Rectal smooth muscle tissue (tissue), 1 donor: ENCODE measurements around the gene NDUFAF8.

Experiments
- H3K27ac ChIP-seq: one replicate; pipeline ENCODE4 v1.7.0; 2013; ENCODE audit warnings: low read depth, low read length, inconsistent platforms
- H3K27me3 ChIP-seq: one replicate; pipeline ENCODE4 v1.7.0; 2013; ENCODE audit warnings: low read length; ENCODE audit not compliant: control insufficient read depth, insufficient read depth
- H3K36me3 ChIP-seq: one replicate; pipeline ENCODE4 v1.7.0; 2013; ENCODE audit warnings: low read length; ENCODE audit not compliant: control insufficient read depth, insufficient read depth
- H3K4me1 ChIP-seq: one replicate; pipeline ENCODE4 v1.7.0; 2013; ENCODE audit warnings: low read length; ENCODE audit not compliant: control insufficient read depth, insufficient read depth
- H3K4me3 ChIP-seq: one replicate; pipeline ENCODE4 v1.7.0; 2013; ENCODE audit warnings: low read length
- H3K9ac ChIP-seq: one replicate; pipeline ENCODE4 v1.7.0; 2013; ENCODE audit warnings: low read length

The NDUFAF8 gene

GRCh38 chr17:81238815-81239713 is at the start of gene NDUFAF8, which contains the start of gene TEPSIN:
NDUFAF8 (plus strand) TSS chr17:81239318; CDS start chr17:81239364, 46 bp downstream.
TEPSIN (minus strand) TSS chr17:81239055; CDS start chr17:81239033, 22 bp downstream.
- H3K4me3 ChIP-seq, result peak within 1 kb of the TSS; percentile 94

GRCh38 chr17:81189670-81190530 is 49.2 kb upstream of the NDUFAF8 start:
- Histone ChIP-seq H3K4me1 (no peaks in the 10 kb centered on the region), H3K4me3 (no peak overlapping the region), H3K36me3 (no peaks in the 10 kb centered on the region), H3K9ac (no peak overlapping the region), H3K27me3 (no peaks in the 10 kb centered on the region), H3K27ac (no peak overlapping the region)

More at GRCh38 chr17:81238815-81239713, at the start of gene NDUFAF8, which contains the start of gene TEPSIN:
- peaks cover 5% of the 10 kb centered on the region for H3K4me1 ChIP-seq
- peak within 1 kb of the TSS; percentile 78 for H3K27ac ChIP-seq
- H3K27me3 ChIP-seq, result no peaks in the 10 kb centered on the region
- H3K9ac ChIP-seq, result peak within 1 kb of the TSS; percentile 74
- H3K36me3 ChIP-seq, result peaks cover 3% of the 10 kb centered on the region

GRCh38 chr17:81190591-81190990 is 48.5 kb upstream of the NDUFAF8 start:
- Histone ChIP-seq H3K9ac (no peak overlapping the region), H3K4me3 (no peak overlapping the region), H3K27ac (no peak overlapping the region), H3K27me3 (no peaks in the 10 kb centered on the region), H3K36me3 (no peaks in the 10 kb centered on the region), H3K4me1 (no peaks in the 10 kb centered on the region)

- Histone ChIP-seq H3K36me3 (no peaks in the 10 kb centered on the region), H3K4me3 (no peak overlapping the region), H3K9ac (no peak overlapping the region), H3K4me1 (no peaks in the 10 kb centered on the region), H3K27me3 (no peaks in the 10 kb centered on the region), H3K27ac (no peak overlapping the region)
Measured at GRCh38 chr17:81191116-81191515, 48.0 kb upstream of the NDUFAF8 start.

- Histone ChIP-seq H3K4me1 (no peaks in the 10 kb centered on the region), H3K27ac (no peak overlapping the region), H3K9ac (no peak overlapping the region), H3K36me3 (no peaks in the 10 kb centered on the region), H3K4me3 (no peak overlapping the region), H3K27me3 (no peaks in the 10 kb centered on the region)
Measured at GRCh38 chr17:81191646-81192045, 47.5 kb upstream of the NDUFAF8 start.

- no peaks in the 10 kb centered on the region for H3K36me3 ChIP-seq
- H3K27ac ChIP-seq, result no peak overlapping the region
- no peaks in the 10 kb centered on the region for H3K4me1 ChIP-seq
Measured at GRCh38 chr17:81192386-81193050, 46.6 kb upstream of the NDUFAF8 start.

GRCh38 chr17:81193051-81193410 is 46.1 kb upstream of the NDUFAF8 start:
- Histone ChIP-seq H3K27me3 (no peaks in the 10 kb centered on the region), H3K4me3 (no peak overlapping the region), H3K9ac (no peak overlapping the region), H3K4me1 (no peaks in the 10 kb centered on the region), H3K36me3 (no peaks in the 10 kb centered on the region), H3K27ac (no peak overlapping the region)

More at GRCh38 chr17:81192386-81193050, 46.6 kb upstream of the NDUFAF8 start:
- no peak overlapping the region for H3K4me3 ChIP-seq
- H3K9ac ChIP-seq, result no peak overlapping the region
- no peaks in the 10 kb centered on the region for H3K27me3 ChIP-seq

GRCh38 chr17:81193470-81194224 is 45.5 kb upstream of the NDUFAF8 start:
- no peaks in the 10 kb centered on the region for H3K27me3 ChIP-seq
- H3K9ac ChIP-seq, result no peak overlapping the region
- H3K36me3 ChIP-seq, result no peaks in the 10 kb centered on the region
- H3K4me1 ChIP-seq, result no peaks in the 10 kb centered on the region
- H3K27ac ChIP-seq, result no peak overlapping the region
- H3K4me3 ChIP-seq, result no peak overlapping the region

GRCh38 chr17:81194225-81194760 is 44.8 kb upstream of the NDUFAF8 start:
- no peak overlapping the region for H3K27ac ChIP-seq
- H3K4me1 ChIP-seq, result no peaks in the 10 kb centered on the region
- no peaks in the 10 kb centered on the region for H3K27me3 ChIP-seq
- H3K9ac ChIP-seq, result no peak overlapping the region
- H3K36me3 ChIP-seq, result peaks cover 3% of the 10 kb centered on the region
- H3K4me3 ChIP-seq, result no peak overlapping the region

GRCh38 chr17:81194941-81195901 is 43.9 kb upstream of the NDUFAF8 start:
- Histone ChIP-seq H3K27ac (no peak overlapping the region), H3K4me1 (no peaks in the 10 kb centered on the region), H3K4me3 (no peak overlapping the region), H3K27me3 (no peaks in the 10 kb centered on the region), H3K9ac (no peak overlapping the region), H3K36me3 (peaks cover 3% of the 10 kb centered on the region)
